TTC549 (cell line): Measurements from ENCODE around the gene XRCC3.
"Not testable (repeated sequence)": the region's sequence is repeated elsewhere in the genome, so short reads cannot be mapped to it uniquely, and the experiment has no call there.

ENCODE experiments used
- FAIRE-seq: peaks from 2 replicates; lab custom pipeline; 2012; peaks lifted over from hg19 to GRCh38; lab: Jason Lieb, UNC

XRCC3 gene

DNA sequence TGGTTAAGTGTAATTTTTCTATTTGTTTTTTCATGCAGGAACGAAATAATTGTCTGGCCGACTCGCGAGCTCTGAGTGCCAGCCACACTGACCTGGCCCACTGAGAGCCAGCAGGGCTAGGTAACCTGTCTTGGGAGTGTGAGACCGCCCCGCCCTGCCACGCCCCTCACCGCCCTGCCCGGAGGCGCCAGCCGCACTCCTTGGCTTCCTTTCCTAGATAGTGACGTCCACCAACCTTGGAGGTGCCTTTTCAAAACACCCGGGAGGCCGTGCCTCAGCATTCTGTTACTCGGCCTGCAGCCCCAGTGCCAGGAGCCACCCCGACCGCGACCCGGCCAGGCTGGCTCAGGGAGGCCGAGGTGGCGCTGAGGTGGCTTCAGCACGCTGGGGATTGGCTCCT, 21.7 kb downstream of the XRCC3 start:
- no peak for FAIRE-seq

GRCh38 chr14:103692871-103693270, 22.4 kb downstream of the XRCC3 start:
- no peak for FAIRE-seq

- no peak for FAIRE-seq
Observed at GRCh38 chr14:103692159-103692558, 23.1 kb downstream of the XRCC3 start.

DNA sequence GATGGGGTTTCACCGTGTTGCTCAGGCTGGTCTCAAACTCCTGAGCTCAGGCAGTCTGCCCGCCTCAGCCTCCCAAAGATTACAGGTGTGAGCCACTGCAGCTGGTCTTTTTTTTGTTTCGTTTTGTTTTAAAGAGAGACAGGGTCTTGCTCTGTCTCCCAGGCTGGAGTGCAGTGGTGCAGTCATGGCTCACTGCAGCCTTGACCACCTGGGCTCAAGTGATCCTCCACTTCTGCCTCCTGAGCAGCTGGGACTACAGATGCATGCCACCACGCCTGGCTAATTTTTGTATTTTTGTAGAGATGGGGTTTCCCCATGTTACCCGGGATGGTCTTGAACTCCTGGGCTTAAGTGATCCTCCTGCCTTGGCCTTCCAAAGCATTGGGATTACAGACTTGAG, 23.6 kb downstream of the XRCC3 start:
- not testable (repeated sequence) for FAIRE-seq

- no peak for FAIRE-seq
Observed at GRCh38 chr14:103690332-103690731, 24.9 kb downstream of the XRCC3 start.

DNA sequence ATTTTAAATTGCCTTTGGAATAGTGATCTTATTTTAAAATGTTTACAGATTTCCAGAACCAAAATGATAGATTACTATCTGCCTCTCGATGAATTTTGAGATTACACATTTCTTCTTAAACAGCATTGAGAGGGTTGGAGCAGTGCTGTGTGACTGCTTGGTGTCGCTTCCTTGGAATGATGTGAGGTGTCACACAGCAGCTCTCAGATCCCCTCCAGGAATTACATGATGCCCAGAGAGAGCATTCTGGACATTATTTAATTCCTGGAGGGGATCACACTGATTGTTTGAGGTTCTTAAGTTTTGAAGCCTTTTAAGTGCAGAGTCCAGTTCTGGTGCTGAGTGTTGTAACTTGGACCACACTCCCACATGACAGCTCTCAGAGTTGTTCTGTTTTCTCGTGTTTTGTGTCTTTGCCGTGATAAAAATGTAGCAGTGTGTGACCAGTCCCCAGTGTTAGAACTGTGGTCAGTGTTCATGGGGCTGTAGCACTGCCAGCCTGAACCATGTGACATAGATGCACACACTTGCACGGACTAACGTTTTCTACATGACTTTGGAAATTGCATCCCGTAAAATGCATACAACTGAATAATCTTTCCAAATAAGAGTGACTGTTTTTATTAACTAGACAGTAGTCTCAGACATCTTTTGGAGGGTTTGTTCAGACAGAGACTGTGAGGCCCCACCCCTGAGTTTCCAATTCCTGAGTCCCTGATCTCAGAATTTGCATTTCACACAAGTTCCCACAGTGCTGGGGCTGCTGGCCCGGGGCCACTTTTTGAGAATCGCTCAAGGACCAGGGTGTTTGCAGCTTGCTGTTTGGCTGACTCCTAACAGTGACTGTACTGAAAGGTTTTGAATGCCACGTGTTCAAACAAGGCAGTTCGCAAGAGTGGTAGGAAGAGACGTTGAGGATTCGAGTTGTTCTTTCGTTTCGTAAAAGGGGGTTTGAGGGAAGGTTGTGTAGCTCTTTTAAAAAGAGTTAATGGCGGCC, 26.0 kb downstream of the XRCC3 start:
- no peak for FAIRE-seq

DNA sequence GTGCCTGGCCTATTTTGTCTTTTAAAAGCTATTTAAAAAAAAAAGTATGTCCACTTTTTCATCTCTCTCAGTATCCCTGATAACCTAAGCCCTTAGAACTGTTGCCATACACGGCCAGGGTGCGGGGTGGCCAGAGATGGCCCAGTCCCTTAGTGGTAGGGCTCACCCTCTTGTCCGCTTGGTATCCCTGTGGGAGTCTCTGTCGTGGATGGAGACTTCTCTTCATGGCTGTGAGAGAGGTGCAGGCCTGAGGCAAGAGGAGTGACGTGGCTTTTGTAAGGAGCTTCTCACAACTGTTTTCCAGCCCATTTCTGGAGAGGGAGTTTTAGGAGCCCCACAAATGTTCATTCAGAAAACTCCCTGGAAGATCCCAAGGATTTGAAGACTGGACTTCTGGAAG, 26.8 kb downstream of the XRCC3 start:
- FAIRE-seq = no peak

- FAIRE-seq = no peak
Observed at GRCh38 chr14:103687712-103688111, 27.5 kb downstream of the XRCC3 start.

DNA sequence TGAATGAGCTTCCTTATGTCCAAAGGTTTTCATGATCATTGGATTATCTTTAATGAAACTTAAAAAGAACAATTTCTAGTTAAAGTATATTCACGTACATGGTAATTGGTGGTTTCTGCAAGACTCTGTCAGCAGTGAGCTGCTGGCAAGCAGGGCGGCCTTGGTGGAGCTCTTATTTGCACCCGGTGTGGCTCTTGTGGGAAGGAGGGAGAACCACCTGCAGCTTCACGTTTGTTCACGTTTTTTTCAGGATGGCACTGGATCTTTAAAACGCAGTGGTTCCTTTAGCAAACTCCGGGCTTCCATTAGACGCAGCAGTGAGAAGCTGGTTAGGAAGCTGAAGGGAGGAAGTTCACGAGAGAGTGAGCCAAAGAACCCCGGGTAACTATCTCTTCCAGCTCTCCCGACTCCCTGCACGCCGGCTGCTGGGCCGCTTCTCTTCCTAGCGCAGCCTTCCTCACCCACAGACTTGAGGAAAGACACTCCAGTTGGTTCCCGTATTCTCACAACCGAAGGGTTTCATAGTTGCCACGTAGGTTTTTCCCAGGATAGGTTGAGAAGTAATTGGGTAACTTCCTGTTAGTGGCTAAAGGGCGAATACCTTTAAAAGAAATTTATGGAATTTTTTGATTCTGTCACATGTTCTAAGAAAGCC, 28.3 kb downstream of the XRCC3 start:
- FAIRE-seq = no peak

DNA sequence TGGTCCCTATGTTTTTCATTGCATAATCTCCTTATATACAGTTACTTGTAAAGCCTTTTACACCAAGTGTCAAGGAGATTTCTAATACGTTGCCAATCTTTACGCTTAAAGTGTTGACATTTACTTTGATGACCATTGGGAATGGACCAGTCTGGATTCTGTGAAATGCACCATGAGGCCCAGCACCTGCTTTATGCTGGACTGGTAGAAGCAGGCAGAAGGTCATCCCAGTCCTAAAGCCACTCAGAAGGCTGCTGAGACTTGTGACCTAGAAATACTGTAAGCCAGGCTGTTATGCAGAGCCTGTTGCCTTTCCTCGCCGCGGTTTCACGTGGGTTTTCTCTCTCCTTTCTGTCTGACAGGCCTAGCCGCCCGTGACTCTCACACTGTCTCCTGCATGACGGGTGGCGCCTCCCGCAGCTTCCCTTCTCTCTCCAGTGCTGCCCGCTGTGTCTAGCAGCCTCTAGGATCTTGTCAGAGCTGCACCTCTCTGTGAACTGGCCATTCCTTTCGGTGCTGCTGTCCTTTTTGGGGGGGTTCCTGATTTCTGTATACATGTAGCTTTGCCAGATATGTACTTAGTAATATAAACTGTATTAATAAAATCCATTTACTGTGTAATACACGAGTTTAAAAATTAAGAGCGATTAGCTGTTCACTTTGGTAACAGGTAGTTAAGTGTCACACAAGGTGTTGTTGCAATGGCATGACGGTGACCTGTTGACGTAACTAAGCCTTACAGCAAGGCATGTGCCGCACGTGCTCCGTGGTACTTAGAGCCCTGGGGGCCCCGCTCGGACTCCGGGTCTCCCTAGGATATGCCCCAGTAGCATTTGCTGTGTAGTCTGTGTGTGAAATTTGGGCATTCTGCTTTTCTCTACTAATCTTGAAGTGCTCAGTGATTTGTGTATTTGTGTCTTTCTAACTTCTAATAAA, 29.7 kb downstream of the XRCC3 start:
- FAIRE-seq = no peak

- FAIRE-seq = no peak
Observed at GRCh38 chr14:103684871-103685270, 30.4 kb downstream of the XRCC3 start.

DNA sequence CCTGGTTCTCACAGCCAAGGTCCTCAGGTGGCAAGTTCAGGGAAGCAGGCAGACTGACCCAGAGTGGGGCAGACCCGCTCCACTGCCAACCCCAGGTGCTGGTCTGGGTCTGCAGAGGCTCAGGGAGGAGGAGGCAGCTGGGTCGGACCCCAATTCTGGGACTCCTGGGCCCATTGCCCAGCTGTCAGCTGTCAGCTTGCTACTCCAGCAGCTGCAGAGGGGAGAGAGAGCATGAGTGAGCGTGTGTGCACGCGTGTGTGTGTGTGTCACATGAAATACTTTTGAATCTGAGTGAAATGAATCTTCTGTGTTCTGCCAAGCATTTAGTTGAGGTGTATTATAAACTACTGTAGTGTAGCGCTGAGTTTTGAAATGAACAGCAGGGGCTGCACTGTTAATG, 30.8 kb downstream of the XRCC3 start:
- FAIRE-seq = no peak

DNA sequence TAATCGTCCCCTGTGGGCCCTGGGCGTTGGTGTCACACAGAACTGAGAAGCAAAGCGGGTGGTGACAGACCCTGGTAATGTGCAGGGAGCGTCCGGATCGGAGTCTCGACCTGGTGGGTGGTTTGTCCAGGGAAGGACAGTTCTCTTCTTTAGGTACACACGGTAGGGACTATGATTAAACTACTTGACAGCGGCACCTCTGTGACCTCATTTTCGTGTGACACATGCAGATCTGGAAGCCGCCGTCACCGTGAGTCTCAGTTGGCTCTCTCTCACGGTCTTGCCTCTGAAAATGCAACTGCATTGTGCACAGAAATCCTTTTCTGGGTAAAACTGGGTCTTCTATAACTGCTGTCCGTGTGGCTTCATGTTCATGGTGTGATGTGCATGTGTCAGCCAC, 32.1 kb downstream of the XRCC3 start:
- FAIRE-seq = no peak

- no peak for FAIRE-seq
Observed at GRCh38 chr14:103680491-103681231, 34.6 kb downstream of the XRCC3 start.

DNA sequence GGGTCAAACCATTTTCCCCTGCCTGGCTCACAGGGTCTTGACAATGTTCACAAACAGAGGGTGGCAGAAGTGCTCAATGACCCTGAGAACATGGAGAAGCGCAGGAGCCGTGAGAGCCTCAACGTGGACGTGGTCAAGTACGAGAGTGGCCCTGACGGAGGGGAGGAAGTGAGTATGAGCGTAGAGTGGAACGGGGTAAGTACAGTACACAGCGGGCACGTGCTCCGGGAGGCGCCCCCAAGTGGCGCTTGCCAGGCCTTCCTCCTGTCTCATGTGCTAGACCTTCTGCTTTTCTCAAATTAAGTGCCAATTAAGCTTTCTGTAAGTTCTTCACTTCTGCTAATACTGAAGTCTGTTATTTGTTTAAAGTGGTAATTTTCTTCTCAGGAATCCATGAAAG, 35.9 kb downstream of the XRCC3 start:
- FAIRE-seq = no peak

DNA sequence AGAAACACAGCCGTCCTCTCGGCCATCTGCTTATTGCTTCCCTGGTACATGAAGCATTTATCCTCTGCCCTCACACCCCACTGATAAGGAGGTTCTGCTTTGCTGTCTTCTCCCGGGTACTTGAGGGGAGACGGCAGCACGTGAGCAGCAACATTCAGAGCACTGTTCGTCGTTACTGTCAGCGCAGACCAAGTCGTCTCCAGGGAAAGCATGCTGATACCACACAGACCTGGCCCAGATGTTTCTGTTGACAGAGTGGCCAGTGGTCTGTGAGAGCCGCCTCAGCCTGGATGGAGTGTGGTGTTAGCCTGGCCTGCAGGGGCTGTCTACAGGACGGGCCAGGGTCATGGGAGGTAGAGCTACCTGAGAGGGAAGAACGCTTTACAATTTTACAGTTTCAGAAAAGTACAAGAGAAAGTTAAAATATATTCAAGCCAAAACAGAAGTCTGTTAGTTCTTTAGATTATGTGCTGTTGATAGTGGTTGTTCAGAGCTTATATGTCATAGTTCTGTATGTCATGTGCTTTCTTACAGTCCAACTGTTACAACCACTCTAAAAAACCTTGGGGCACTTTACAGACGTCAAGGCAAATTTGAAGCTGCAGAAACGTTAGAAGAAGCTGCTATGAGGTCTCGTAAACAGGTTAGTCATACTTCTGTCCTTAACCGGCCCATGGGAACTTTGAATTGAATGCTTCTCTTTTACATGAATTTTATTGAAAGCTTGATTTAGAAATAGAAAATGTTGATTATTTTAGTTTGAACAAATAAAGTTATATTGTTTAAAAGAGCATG, 38.2 kb downstream of the XRCC3 start:
- no peak for FAIRE-seq

DNA sequence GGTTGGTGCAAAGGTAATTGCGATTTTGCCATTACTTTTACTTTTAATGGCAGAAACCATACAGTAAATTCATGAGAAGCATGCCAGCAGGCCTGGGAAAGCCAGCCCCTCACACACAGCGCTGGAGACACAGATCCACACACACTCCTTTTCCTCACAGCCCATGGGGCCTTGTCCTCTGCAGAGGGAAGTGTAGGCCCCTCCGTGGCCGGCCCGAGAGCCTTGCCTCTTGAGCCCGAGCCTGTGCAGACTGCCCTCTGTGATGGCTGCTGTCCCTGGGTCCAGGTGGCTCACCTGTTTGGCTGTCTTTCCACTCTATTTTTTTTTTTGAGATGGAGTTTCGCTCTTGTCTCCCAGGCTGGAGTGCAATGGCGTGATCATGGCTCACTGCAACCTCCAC, 39.3 kb downstream of the XRCC3 start:
- no peak for FAIRE-seq

DNA sequence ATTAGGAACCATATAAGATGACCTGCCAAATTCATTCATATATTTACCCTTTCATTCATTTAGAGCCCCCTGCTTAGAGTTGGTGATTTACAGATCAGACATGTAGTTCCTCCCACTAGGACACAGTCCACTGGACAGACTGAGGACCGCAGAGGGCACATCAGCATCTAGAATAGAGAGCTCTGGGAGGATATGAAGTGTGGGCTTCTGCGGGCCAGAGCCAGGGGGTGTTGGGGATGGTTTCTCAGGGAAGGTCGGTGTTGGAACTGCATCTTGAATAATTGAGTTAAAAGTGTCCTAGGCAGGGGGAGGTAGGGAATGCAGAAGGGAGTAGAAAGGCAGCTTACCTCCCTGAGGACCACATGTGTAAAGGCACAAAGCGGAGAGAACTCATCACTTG, 43.3 kb downstream of the XRCC3 start:
- FAIRE-seq = no peak

GRCh38 chr14:103669370-103669769, 45.9 kb downstream of the XRCC3 start:
- no peak for FAIRE-seq

GRCh38 chr14:103668117-103668516, 47.1 kb downstream of the XRCC3 start:
- no peak for FAIRE-seq

DNA sequence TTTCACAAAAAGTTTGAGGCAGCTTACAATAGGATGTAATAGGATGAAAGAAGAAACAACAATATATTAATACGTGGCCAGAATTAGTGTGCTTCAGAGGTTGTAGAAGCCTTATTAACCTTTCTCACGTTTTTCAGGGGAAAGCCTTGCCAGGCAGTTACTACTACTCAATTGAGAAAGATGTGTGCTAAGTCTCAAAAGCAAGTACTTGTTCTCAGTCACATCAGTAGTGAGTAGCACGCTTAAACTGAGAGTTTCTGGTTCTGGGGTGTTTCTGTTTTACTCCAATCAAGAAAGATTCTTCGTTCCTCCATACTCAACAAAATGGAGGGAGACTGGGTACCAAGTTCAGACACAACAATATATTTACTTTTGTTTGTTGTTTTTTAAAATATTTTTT, 47.6 kb downstream of the XRCC3 start:
- FAIRE-seq = no peak
